ENCODE results near the gene COTL1.

COTL1 gene

GRCh38 chr16:84614968-84615813, 2.7 kb downstream of the COTL1 start:
- no peak overlapping the region for H3K4me3 ChIP-seq (ENCODE audit: control insufficient read depth, low read depth, low read length)
- no peak for TF ChIP-seq CTCF (IDR thresholded peaks at IDR 0.05; ENCODE audit: control insufficient read depth, insufficient read depth, low read depth, low read length, missing control alignments)
- DNase-seq (ENCODE audit: low read depth), result no peak

GRCh38 chr16:84614623-84614967, 3.3 kb downstream of the COTL1 start:
- no peak for TF ChIP-seq CTCF (IDR thresholded peaks at IDR 0.05; ENCODE audit: control insufficient read depth, insufficient read depth, low read depth, low read length, missing control alignments)
- no peak overlapping the region for H3K4me3 ChIP-seq (ENCODE audit: control insufficient read depth, low read depth, low read length)
- DNase-seq (ENCODE audit: low read depth), result no peak

- no peak for TF ChIP-seq CTCF (IDR thresholded peaks at IDR 0.05; ENCODE audit: control insufficient read depth, insufficient read depth, low read depth, low read length, missing control alignments)
- no peak for DNase-seq (ENCODE audit: low read depth)
- H3K4me3 ChIP-seq (ENCODE audit: control insufficient read depth, low read depth, low read length), result no peak overlapping the region
Observed at GRCh38 chr16:84614073-84614459, 3.8 kb downstream of the COTL1 start.

- DNase-seq (ENCODE audit: low read depth), result no peak
- no peak for TF ChIP-seq CTCF (IDR thresholded peaks at IDR 0.05; ENCODE audit: control insufficient read depth, insufficient read depth, low read depth, low read length, missing control alignments)
- H3K4me3 ChIP-seq (ENCODE audit: control insufficient read depth, low read depth, low read length), result no peak overlapping the region
Observed at GRCh38 chr16:84613408-84614072, 4.3 kb downstream of the COTL1 start.

GRCh38 chr16:84612686-84613085, 5.2 kb downstream of the COTL1 start:
- no peak overlapping the region for H3K4me3 ChIP-seq (ENCODE audit: control insufficient read depth, low read depth, low read length)
- TF ChIP-seq CTCF (IDR thresholded peaks at IDR 0.05; ENCODE audit: control insufficient read depth, insufficient read depth, low read depth, low read length, missing control alignments), result no peak
- no peak for DNase-seq (ENCODE audit: low read depth)

GRCh38 chr16:84611041-84611440, 6.8 kb downstream of the COTL1 start:
- no peak overlapping the region for H3K4me3 ChIP-seq (ENCODE audit: control insufficient read depth, low read depth, low read length)
- TF ChIP-seq CTCF (IDR thresholded peaks at IDR 0.05; ENCODE audit: control insufficient read depth, insufficient read depth, low read depth, low read length, missing control alignments), result no peak
- no peak for DNase-seq (ENCODE audit: low read depth)
